Measurements from ENCODE around the gene DOLPP1. TPM values are rescaled to one million over a fixed set of nuclear protein-coding genes. Genes with fewer than 3 reads are reported as not detected.

Gene DOLPP1
- total RNA-seq, 4 donors from 2014 or later, result 9.7 to 23.0 (median 19.3) TPM

DNA sequence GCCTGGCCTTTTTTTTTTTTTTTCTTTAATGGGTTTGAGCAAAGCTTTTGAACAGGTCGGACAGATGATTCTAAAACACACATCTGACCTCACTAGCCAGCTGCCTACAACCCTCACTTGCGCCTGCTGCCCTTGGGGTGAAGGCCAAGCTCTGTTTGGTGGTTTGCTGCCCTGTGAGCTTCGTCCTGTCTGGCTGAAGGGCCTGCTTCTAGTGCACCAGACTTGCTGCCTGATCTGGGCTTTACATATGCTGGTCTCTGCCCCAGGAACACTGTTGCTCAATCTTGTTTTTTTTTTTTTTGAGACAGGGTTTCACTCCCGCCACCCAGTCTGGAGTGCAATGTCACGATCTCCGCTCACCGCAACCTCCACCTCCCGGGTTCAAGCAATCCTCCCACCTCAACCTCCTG is 16.4 kb upstream of the DOLPP1 start:
- Histone ChIP-seq H3K4me1 (no peaks in the 10 kb centered on the region), H3K9me3 (no peaks in the 10 kb centered on the region), H3K36me3 (peaks cover 36 to 100% (median 51%) of the 10 kb centered on the region in 3 donors), H3K4me3 (no peak overlapping the region), H3K27ac (no peak overlapping the region), H3K27me3 (no peaks in the 10 kb centered on the region)
- WGBS, 2 donors, result 92 to 95% methylated on average over 8 of the region's 8 CpGs
- no peak for DNase-seq
- no peak for TF ChIP-seq POLR2A (IDR thresholded peaks at IDR 0.05)
- intact Hi-C loops (cut with DNase I), result no loop called here

DNA sequence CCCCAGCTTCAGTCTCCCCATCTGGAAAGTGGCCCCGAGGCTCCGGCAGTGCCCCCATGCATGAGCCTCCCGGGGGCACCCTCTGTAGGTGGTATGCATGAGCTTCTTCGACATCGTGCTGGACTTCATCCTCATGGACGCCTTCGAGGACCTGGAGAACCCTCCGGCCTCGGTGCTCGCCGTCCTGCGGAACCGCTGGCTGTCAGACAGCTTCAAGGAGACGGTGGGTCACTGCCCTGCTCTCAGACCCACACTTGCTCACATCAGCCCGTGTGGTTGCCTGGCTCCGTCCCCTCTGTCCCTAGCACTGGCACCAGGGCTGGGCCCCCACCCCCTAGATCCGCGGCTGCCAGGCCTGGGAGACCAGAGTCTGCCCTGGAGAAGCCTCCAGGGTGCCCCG is 12.8 kb upstream of the DOLPP1 start:
- Histone ChIP-seq H3K27ac (peak overlapping the region in 1 of 4 donors; percentile 39), H3K4me1 (no peaks in the 10 kb centered on the region), H3K27me3 (no peaks in the 10 kb centered on the region), H3K36me3 (peaks cover 23 to 91% (median 26%) of the 10 kb centered on the region in 3 donors), H3K9me3 (no peaks in the 10 kb centered on the region), H3K4me3 (no peak overlapping the region)
- DNase-seq, result no peak
- TF ChIP-seq, protein P1, sequence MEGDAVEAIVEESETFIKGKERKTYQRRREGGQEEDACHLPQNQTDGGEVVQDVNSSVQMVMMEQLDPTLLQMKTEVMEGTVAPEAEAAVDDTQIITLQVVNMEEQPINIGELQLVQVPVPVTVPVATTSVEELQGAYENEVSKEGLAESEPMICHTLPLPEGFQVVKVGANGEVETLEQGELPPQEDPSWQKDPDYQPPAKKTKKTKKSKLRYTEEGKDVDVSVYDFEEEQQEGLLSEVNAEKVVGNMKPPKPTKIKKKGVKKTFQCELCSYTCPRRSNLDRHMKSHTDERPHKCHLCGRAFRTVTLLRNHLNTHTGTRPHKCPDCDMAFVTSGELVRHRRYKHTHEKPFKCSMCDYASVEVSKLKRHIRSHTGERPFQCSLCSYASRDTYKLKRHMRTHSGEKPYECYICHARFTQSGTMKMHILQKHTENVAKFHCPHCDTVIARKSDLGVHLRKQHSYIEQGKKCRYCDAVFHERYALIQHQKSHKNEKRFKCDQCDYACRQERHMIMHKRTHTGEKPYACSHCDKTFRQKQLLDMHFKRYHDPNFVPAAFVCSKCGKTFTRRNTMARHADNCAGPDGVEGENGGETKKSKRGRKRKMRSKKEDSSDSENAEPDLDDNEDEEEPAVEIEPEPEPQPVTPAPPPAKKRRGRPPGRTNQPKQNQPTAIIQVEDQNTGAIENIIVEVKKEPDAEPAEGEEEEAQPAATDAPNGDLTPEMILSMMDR (IDR thresholded peaks at IDR 0.05), result no peak
- no peak for TF ChIP-seq POLR2A (IDR thresholded peaks at IDR 0.05)
- WGBS, 2 donors, result 89 to 93% methylated on average over 6 to 14 of the region's 19 CpGs
- intact Hi-C loops (cut with DNase I), result no loop called here

GRCh38 chr9:129068990-129069861 is 11.7 kb upstream of the DOLPP1 start:
- DNase-seq, result peak; percentile 27
- H3K36me3 ChIP-seq, result peaks cover 19 to 80% (median 21%) of the 10 kb centered on the region in 3 donors
- 68 to 79% methylated on average over 8 to 12 of the region's 31 CpGs for WGBS, 2 donors
- no peak overlapping the region for H3K4me3 ChIP-seq
- intact Hi-C loops (cut with DNase I), result no loop called here
- peak overlapping the region in 2 of 4 donors; percentile 26 to 39 for H3K27ac ChIP-seq
- no peaks in the 10 kb centered on the region for H3K4me1 ChIP-seq
- H3K27me3 ChIP-seq, result no peaks in the 10 kb centered on the region
- TF ChIP-seq, protein P1 (IDR thresholded peaks at IDR 0.05), result no peak
- H3K9me3 ChIP-seq, result no peaks in the 10 kb centered on the region

DNA sequence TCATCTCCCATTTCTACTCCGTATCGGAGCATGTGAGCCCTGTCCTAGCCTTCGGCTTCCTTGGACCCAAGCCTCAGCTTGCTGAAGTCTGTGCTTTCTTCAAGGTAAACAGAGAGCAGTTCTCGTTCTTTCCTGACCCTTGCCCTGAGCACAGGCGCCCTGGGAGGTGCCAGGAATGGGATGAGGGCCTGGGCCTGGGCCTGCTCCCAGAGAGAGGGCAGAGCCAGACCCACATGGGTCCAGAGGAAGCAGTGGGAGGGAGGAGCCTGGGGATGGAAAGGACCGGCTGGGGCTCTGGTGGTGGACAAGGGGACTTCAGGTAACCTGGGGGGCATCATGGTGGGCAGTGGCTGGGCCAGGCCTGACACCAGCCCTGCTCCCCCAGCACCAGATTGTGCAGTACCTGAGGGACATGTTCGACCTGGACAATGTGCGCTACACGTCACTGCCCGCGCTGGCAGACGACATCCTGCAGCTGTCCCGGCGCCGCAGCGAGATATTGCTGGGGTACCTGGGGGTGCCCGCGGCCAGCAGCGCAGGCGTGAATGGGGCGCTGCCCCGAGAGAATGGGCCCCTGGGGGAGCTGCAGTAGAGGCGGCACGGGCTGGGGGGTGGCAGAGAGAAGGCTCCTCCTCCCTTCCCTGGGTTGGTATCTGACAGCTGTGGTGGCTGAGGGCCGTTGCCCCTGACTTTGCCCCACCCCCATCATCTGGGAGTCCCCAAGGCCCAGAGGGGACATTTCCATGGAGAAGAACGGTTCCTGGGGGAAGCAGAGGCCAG is 10.9 kb upstream of the DOLPP1 start:
- TF ChIP-seq POLR2A (IDR thresholded peaks at IDR 0.05), result no peak
- TF ChIP-seq, protein P1 (IDR thresholded peaks at IDR 0.05), result no peak
- Histone ChIP-seq H3K9me3 (no peaks in the 10 kb centered on the region), H3K27ac (peak overlapping the region in 2 of 4 donors; percentile 22 to 39), H3K4me1 (no peaks in the 10 kb centered on the region), H3K27me3 (no peaks in the 10 kb centered on the region), H3K36me3 (peaks cover 18 to 71% (median 19%) of the 10 kb centered on the region in 3 donors), H3K4me3 (no peak overlapping the region)
- WGBS, 2 donors, result 88 to 96% methylated on average over 6 to 16 of the region's 26 CpGs
- intact Hi-C loops (cut with DNase I), result no loop called here
- DNase-seq, result no peak

DNA sequence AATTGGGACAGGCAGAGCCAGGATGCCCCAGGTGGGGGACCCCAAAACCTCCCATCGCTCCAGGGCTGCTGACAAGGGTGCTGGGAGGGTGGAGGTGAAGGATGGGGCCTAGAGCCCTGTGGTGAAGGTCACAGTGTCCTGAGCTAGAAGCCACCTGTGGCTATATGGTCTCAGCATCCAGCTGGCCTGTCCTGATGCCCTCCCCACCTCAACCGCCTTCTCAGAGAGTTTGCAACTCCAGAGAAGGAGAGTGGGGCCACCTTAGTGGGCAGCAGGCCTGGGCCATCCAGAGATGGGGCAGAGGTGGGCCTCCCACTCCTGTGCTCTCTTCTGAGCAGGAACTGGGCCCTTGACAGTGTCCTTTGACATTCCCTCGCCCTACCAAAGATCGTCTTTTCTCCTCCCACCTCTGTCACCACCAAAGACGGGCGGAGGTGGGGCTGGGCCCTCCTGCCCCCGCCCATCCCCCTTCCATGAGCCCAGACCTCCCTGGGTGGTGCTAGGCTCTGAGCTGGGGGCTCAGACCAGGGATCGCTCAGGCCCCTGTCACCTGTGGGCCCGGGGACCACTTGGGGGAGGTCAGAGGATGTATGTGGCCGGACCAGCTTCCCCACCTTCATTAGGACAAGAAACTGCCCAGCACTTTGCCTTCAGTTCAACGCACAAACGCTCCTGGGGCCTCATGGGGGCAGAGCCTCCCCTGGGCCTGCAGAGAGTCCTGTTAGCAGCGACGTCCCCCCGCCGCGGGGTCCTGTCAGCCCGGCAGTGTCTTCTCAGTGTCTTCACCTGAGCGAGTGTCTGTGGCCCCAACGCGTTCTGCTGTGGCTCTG is 10.0 kb upstream of the DOLPP1 start:
- Histone ChIP-seq H3K4me3 (no peak overlapping the region), H3K9me3 (no peaks in the 10 kb centered on the region), H3K36me3 (peaks cover 10 to 63% (median 12%) of the 10 kb centered on the region in 3 donors), H3K27me3 (no peaks in the 10 kb centered on the region), H3K27ac (no peak overlapping the region), H3K4me1 (no peaks in the 10 kb centered on the region)
- no peak for DNase-seq
- 86 to 88% methylated on average over 1 to 12 of the region's 21 CpGs for whole genome bisulfite sequencing, 2 donors
- intact Hi-C loops (cut with DNase I), result no loop called here
- TF ChIP-seq, protein P1 (IDR thresholded peaks at IDR 0.05), result no peak
- TF ChIP-seq POLR2A (IDR thresholded peaks at IDR 0.05), result no peak

All from esophagus squamous epithelium (tissue), 5 donors.